Ovary (tissue), 9 donors: ENCODE measurements around the gene LRRC26. TPM values are rescaled to one million over a fixed set of nuclear protein-coding genes. Genes with fewer than 3 reads are reported as not detected.

Source experiments
- DNase-seq, 5 donors: peaks; one replicate each; pipeline ENCODE4 v3.0.0-alpha.2; 2019 to 2020
- H3K27ac ChIP-seq, 2 donors: fragments of 200-600 bp; one replicate each; pipeline versions ENCODE4 v1.5.1 to v1.8.0; 2019 to 2022
- H3K27me3 ChIP-seq: fragments of 200-600 bp; one replicate; pipeline ENCODE4 v1.8.0; 2022
- H3K36me3 ChIP-seq: fragments of 200-600 bp; sonication (generic); one replicate; pipeline ENCODE4 v1.5.1; 2019
- H3K4me1 ChIP-seq: one replicate; pipeline ENCODE4 v1.8.1; 2013; ENCODE audit warnings: mild to moderate bottlenecking, moderate library complexity; ENCODE audit not compliant: insufficient read depth
- H3K4me3 ChIP-seq: fragments of 200-600 bp; sonication (generic); one replicate; pipeline ENCODE4 v1.5.1; 2017
- H3K9me3 ChIP-seq, 2 donors: fragments of 200-600 bp in 1 of 2; sonication (generic) in 1 of 2; one replicate each; pipeline versions ENCODE4 v1.5.1 to v1.8.1; 2013 to 2019; ENCODE audit warnings: mild to moderate bottlenecking in 1 of 2, moderate library complexity in 1 of 2
- EP300 ChIP-seq: sonication (generic); formaldehyde crosslinking; IDR thresholded peaks from one replicate; pipeline ENCODE4 v1.6.1; 2017; ENCODE audit warnings: antibody characterized with exemption
- POLR2A ChIP-seq: fragments of 450-650 bp; IDR thresholded peaks from one replicate; pipeline ENCODE4 v1.6.1; 2017; ENCODE audit warnings: antibody characterized with exemption, mild to moderate bottlenecking, moderate library complexity
- WGBS, 3 donors: extraction: QIAGEN DNeasy Blood & Tissue Kit in 1 of 3; methylation state at CpG; one replicate each; pipeline versions ENCODE4 v1.1.5 to v1.1.7; 2013 to 2017; 5-methylcytosine and 5-hydroxymethylcytosine counted together
- intact Hi-C, 4 donors: fragments of 100-400 bp; cut with DNase I; formaldehyde crosslinking; loops; one replicate each; pipeline versions ENCODE4 v1.11.0 to v1.15.1; 2022 to 2023
- polyA plus RNA-seq, 2 donors: library from polyadenylated mRNA; stranded (reverse); fragments of 200-250 nt in 1 of 2; fragments of 350-450 nt in 1 of 2; fragmentation: Illumina TruSeq in 1 of 2; extraction: RNeasy Lipid Tissue Mini Kit (QIAGEN cat#74804) in 1 of 2; gene quantifications; one replicate each; pipeline ENCODE4 v1.2.3, GENCODE V29; 2013 to 2014
- total RNA-seq, 7 donors: library from RNA; depleted of rRNA in 2 of 7; stranded (reverse); fragments of >200 nt in 2 of 7; fragmentation: NEBNext Ultra II Directional in 3 of 7; extraction: Animal tissue kit (Norgen Biotek cat#: 25700) in 3 of 7; gene quantifications; one replicate each; pipeline versions ENCODE4 v1.1.0 to v1.2.4, GENCODE V29; 2016 to 2023
- TF ChIP-seq, protein P1 (sequence below), 3 donors: fragments of 450-650 bp in 2 of 3; fragments of 200-600 bp in 1 of 3; IDR thresholded peaks; one replicate each; pipeline versions ENCODE4 v1.5.1 to v1.8.0; 2016 to 2022; ENCODE audit warnings: antibody characterized with exemption in 3 of 3, mild to moderate bottlenecking in 1 of 3
- donor health status: DM: no; HTN: no; CAD: no; lungs with moderate emphysema.
- donor health status: DM: no; HTN: no; CAD: no.
- donor health status: Bipolar disorder and iron deficiency.
- donor health status: DM: yes; HTN: yes; CAD: no.
- donor health status: DM: no; HTN: no; CAD: no.
- donor health status: DM: yes; HTN: yes; CAD: no.

The LRRC26 gene
- total and polyA plus RNA-seq, 9 donors: 0.23 to 3.0 TPM; not detected in 7

DNA sequence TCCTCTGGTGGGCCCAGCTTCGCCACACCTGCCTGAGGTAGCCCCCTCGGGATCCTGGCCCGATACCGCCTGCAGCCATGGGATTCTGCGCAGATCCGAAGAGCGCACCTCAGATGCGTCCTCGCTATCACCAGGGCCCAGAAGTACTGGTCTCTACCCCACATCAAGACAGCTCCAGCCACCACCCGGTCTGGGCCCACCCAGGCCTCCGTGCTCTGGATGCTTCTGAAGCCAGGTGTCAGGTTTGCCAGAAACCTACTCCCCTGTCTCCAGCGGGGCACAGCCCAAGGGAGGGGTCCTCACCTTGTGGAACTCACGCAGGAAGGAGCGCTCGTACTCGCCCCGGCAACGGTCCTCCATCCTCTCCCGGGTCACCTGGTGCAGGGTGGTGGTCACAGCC is 16.1 kb upstream of the LRRC26 start:
- H3K4me3 ChIP-seq: no peak overlapping the region
- intact Hi-C loops: no loop called here
- 88 to 95% (median 92%) methylated on average over 19 of the region's 19 CpGs for WGBS, 3 donors
- H3K27ac ChIP-seq: no peak overlapping the region
- no peaks in the 10 kb centered on the region for H3K27me3 ChIP-seq
- TF ChIP-seq, protein P1, sequence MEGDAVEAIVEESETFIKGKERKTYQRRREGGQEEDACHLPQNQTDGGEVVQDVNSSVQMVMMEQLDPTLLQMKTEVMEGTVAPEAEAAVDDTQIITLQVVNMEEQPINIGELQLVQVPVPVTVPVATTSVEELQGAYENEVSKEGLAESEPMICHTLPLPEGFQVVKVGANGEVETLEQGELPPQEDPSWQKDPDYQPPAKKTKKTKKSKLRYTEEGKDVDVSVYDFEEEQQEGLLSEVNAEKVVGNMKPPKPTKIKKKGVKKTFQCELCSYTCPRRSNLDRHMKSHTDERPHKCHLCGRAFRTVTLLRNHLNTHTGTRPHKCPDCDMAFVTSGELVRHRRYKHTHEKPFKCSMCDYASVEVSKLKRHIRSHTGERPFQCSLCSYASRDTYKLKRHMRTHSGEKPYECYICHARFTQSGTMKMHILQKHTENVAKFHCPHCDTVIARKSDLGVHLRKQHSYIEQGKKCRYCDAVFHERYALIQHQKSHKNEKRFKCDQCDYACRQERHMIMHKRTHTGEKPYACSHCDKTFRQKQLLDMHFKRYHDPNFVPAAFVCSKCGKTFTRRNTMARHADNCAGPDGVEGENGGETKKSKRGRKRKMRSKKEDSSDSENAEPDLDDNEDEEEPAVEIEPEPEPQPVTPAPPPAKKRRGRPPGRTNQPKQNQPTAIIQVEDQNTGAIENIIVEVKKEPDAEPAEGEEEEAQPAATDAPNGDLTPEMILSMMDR (IDR thresholded peaks at IDR 0.05): no peak
- TF ChIP-seq EP300 (no peak), POLR2A (no peak)
- H3K4me1 ChIP-seq: peaks cover 19% of the 10 kb centered on the region
- no peak for DNase-seq
- no peaks in the 10 kb centered on the region for H3K9me3 ChIP-seq
- no peaks in the 10 kb centered on the region for H3K36me3 ChIP-seq

GRCh38 chr9:137184881-137185660 is 15.2 kb upstream of the LRRC26 start:
- Histone ChIP-seq H3K4me1 (peaks cover 19% of the 10 kb centered on the region), H3K27me3 (no peaks in the 10 kb centered on the region), H3K36me3 (no peaks in the 10 kb centered on the region), H3K27ac (no peak overlapping the region), H3K9me3 (no peaks in the 10 kb centered on the region), H3K4me3 (no peak overlapping the region)
- whole genome bisulfite sequencing, 3 donors: 86 to 92% (median 87%) methylated on average over 48 of the region's 48 CpGs
- intact Hi-C loops: no loop called here
- DNase-seq: no peak
- TF ChIP-seq POLR2A (no peak), EP300 (no peak)
- TF ChIP-seq, protein P1 (IDR thresholded peaks at IDR 0.05): no peak

DNA sequence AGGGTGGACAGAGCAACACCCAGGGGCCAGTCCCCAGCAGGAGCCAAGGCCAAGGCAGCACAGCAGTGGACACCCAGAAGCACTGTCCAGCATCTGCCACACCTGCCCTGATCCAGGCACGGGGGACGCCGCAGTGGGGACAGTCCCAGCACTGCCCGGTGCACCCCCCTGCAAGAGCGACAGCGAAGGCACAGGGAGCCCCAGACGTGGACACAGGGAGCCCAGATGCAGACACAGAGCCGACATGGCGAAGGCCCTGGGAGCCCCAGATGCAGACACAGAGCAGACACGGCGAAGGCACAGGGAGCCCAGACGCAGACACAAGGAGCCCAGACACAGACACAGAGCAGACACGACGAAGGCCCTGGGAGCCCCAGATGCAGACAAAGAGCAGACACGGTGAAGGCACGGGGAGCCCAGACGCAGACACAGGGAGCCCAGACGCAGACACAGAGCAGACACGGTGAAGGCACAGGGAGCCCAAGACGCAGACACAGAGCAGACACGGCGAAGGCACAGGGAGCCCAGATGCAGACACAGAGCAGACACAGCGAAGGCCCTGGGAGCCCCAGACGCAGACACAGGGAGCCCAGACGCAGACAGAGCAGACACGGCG is 14.2 kb upstream of the LRRC26 start:
- Histone ChIP-seq H3K27me3 (no peaks in the 10 kb centered on the region), H3K4me3 (no peak overlapping the region), H3K36me3 (no peaks in the 10 kb centered on the region), H3K27ac (no peak overlapping the region), H3K9me3 (no peaks in the 10 kb centered on the region), H3K4me1 (peaks cover 11% of the 10 kb centered on the region)
- intact Hi-C loops: no loop called here
- TF ChIP-seq, protein P1 (IDR thresholded peaks at IDR 0.05): no peak
- TF ChIP-seq EP300 (no peak), POLR2A (no peak)
- WGBS, 3 donors: 90 to 93% (median 92%) methylated on average over 27 of the region's 27 CpGs
- no peak for DNase-seq

- Histone ChIP-seq H3K27me3 (no peaks in the 10 kb centered on the region), H3K36me3 (no peaks in the 10 kb centered on the region), H3K4me1 (peaks cover 11% of the 10 kb centered on the region), H3K4me3 (no peak overlapping the region), H3K27ac (no peak overlapping the region), H3K9me3 (no peaks in the 10 kb centered on the region)
- no peak for DNase-seq
- TF ChIP-seq EP300 (no peak), POLR2A (no peak)
- TF ChIP-seq, protein P1 (IDR thresholded peaks at IDR 0.05): no peak
- WGBS, 3 donors: 82 to 94% (median 88%) methylated on average over 17 of the region's 17 CpGs
- intact Hi-C loops: no loop called here
Observed at GRCh38 chr9:137182836-137183235, 13.0 kb upstream of the LRRC26 start.
